H1 (cell line): Measurements from ENCODE around the gene HECTD4.

Experiments
- CHD2 ChIP-seq: IDR thresholded peaks from 2 replicates; pipeline ENCODE4 v1.6.1; 2012; ENCODE audit warnings: low read length, improper control_type of control experiment
- CTCF ChIP-seq, 3 experiments: IDR thresholded peaks; 1 replicate in 2 of 3; 2 replicates in 1 of 3; pipeline versions ENCODE4 v1.5.1 to v1.6.1; 2011; ENCODE audit warnings: low read length in 3 of 3, mild to moderate bottlenecking in 3 of 3, inconsistent platforms in 2 of 3, low read depth in 1 of 3, moderate library complexity in 1 of 3; ENCODE audit not compliant: insufficient read depth in 1 of 3; ENCODE audit errors: control extremely low read depth in 1 of 3
- EP300 ChIP-seq, 2 experiments: IDR thresholded peaks; 1 replicate in 1 of 2; 2 replicates in 1 of 2; pipeline ENCODE4 v1.6.1; 2011 to 2012; ENCODE audit warnings: low read depth in 2 of 2, low read length in 2 of 2, mild to moderate bottlenecking in 2 of 2, borderline replicate concordance in 1 of 2, inconsistent platforms in 1 of 2, moderate library complexity in 1 of 2
- EZH2 ChIP-seq: fragments of 200-600 bp; sonication (generic); IDR thresholded peaks from 2 replicates; pipeline ENCODE4 v1.7.1; 2012; ENCODE audit warnings: low read depth, mild to moderate bottlenecking, moderate library complexity, low read length, inconsistent platforms; ENCODE audit not compliant: severe bottlenecking
- GABPA ChIP-seq: IDR thresholded peaks from 2 replicates; pipeline ENCODE4 v1.6.1; 2011; ENCODE audit warnings: mild to moderate bottlenecking, low read length, moderate library complexity, borderline replicate concordance; ENCODE audit not compliant: insufficient read depth
- KDM1A ChIP-seq: fragments of 200-600, 300-600 bp; sonication (generic); IDR thresholded peaks from 2 replicates; pipeline ENCODE4 v1.7.1; 2016; ENCODE audit warnings: mild to moderate bottlenecking, low read length, borderline replicate concordance
- POLR2A ChIP-seq, 2 experiments: IDR thresholded peaks; 1 replicate in 1 of 2; 2 replicates in 1 of 2; pipeline ENCODE4 v1.6.1; 2011; ENCODE audit warnings: low read depth in 2 of 2, low read length in 2 of 2, mild to moderate bottlenecking in 2 of 2; ENCODE audit errors: control extremely low read depth in 1 of 2
- RFX5 ChIP-seq: IDR thresholded peaks from 2 replicates; pipeline ENCODE4 v1.6.1; 2011; ENCODE audit warnings: low read depth, low read length, improper control_type of control experiment, borderline replicate concordance
- SP1 ChIP-seq: IDR thresholded peaks from 2 replicates; pipeline ENCODE4 v1.6.1; 2011; ENCODE audit warnings: low read depth, low read length
- SP4 ChIP-seq: IDR thresholded peaks from 2 replicates; pipeline ENCODE4 v1.6.1; 2012; ENCODE audit warnings: low read length, inconsistent platforms
- SRF ChIP-seq: IDR thresholded peaks from 2 replicates; pipeline ENCODE4 v1.6.1; 2011; ENCODE audit warnings: mild to moderate bottlenecking, low read depth, low read length, moderate library complexity
- SUZ12 ChIP-seq: fragments of 200-600 bp; sonication (generic); IDR thresholded peaks from 2 replicates; pipeline ENCODE4 v1.6.1; 2012; ENCODE audit warnings: mild to moderate bottlenecking, inconsistent platforms, low read length, moderate library complexity, mixed read lengths
- TF ChIP-seq, protein P1 (sequence below): IDR thresholded peaks from 2 replicates; pipeline ENCODE4 v1.6.1; 2011; ENCODE audit warnings: low read depth, mild to moderate bottlenecking, low read length; ENCODE audit not compliant: insufficient read depth
- TF ChIP-seq, protein P2 (sequence below): IDR thresholded peaks from 2 replicates; pipeline ENCODE4 v1.6.1; 2012; ENCODE audit warnings: inconsistent platforms

DNA sequence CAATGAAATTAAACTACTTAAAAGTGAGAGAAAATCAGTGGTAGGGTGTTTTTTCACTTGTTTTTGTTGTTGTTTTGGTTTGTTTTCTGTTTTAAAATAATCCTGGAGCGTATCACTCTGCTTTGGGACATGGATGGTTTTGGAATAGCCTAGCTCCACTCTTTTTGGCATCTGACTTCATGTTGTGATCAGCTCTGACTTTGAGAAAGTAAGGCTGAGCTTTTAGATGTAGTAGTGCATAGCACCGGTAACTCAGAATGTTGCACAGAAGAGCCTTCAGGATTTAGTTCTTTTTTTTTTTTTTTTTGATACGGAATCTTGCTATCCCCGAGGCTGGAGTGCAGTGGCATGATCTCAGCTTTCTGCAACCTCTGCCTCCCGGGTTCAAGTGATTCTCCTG, 248.8 kb downstream of the HECTD4 start:
- TF ChIP-seq POLR2A (IDR thresholded peaks at IDR 0.05; ENCODE audit: control extremely low read depth in 1 of 2, low read depth in 2 of 2, low read length in 2 of 2) (no peak), KDM1A (no peak), CHD2 (no peak), CTCF (IDR thresholded peaks at IDR 0.05; ENCODE audit: control extremely low read depth in 1 of 3, insufficient read depth in 1 of 3, low read depth in 1 of 3, low read length in 3 of 3) (no peak), EZH2 (no peak), SP4 (no peak), SRF (no peak), GABPA (no peak), SP1 (no peak), EP300 (IDR thresholded peaks at IDR 0.05; ENCODE audit: borderline replicate concordance in 1 of 2, low read depth in 2 of 2, low read length in 2 of 2) (no peak), SUZ12 (no peak), RFX5 (no peak)
- TF ChIP-seq, protein P1, sequence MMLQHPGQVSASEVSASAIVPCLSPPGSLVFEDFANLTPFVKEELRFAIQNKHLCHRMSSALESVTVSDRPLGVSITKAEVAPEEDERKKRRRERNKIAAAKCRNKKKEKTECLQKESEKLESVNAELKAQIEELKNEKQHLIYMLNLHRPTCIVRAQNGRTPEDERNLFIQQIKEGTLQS, result no peak
- TF ChIP-seq, protein P2, sequence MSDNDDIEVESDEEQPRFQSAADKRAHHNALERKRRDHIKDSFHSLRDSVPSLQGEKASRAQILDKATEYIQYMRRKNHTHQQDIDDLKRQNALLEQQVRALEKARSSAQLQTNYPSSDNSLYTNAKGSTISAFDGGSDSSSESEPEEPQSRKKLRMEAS, result no peak
